GM11168 (cell line): ENCODE data around the gene RGN.
"Not testable (repeated sequence)": the region's sequence is repeated elsewhere in the genome, so short reads cannot be mapped to it uniquely, and the experiment has no call there.

Experiments
- in situ Hi-C: fragments of 300-500 bp; cut with MboI; formaldehyde crosslinking; loops from one replicate; pipeline ENCODE4 v1.12.0; 2022; ENCODE audit warnings: low sequenced_read_pairs; ENCODE audit not compliant: unreplicated experiment

The RGN gene

DNA sequence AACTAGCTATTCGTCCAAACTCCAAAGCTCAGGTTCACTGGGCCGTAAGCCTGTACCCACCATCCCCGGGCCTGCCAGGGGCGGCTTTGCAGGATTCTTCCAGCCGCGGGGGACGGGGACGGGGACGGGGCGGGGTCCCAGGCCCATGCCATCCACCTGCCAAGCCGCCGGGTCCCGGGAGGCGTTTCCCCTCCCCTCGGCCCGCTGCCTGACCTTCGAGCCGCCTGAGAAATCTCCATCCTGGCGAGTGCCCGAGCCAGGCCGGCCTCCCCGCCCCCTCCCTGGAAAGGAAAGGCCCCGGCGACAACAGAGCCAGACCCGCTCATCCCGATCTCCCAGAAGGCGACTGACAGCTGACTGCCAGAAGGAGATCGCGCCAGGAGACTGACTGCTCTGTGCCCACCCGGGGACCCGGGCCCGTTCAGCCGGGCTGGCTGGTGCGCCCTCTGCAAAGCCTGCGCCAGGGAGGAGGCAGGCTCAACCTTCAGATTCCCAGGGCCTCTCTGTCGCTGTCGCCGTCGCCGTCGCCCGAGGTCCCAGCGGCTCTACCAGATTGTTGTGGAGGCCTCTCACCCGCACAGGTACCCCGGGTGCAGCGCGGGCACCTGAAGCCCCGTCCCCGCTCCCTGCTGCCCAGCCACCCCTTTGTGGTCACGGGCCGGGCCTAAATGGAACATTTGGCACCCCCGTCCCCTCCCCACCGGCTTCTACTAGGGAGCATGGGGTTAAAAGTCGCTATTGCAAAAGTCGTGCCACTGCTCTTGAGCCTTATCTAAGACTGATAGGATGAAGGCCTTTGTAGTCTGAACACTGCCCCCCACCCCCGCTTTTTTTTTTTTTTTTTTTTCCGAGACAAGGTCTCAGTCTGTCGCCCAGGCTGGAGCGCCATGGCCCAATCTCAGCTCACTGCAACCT, at the start of gene RGN:
Gene RGN (plus strand): TSS at position 315 of the 915 bp plus-strand sequence. CDS start 2,702 bp downstream, outside the sequence.
- in situ Hi-C loops: no loop called here

DNA sequence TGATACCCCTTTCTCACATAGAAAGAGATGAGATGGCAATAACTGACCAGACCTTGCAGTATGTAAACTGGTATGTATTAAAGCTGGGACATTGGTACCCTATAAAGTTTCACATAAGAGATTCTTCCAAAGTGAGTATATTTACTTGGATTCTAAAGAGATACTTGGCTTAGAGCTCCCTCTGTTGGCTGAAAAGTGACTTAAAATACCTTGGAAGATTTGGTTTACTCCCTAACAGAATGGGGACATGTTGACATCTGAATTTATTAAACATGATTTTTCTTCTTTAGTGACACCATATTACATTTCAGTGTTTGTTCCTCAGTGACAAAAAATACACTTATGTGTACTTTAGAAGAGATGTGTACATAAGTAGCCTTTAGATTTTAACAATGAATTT, 47.9 kb upstream of the RGN start:
- in situ Hi-C loops: no loop called here

DNA sequence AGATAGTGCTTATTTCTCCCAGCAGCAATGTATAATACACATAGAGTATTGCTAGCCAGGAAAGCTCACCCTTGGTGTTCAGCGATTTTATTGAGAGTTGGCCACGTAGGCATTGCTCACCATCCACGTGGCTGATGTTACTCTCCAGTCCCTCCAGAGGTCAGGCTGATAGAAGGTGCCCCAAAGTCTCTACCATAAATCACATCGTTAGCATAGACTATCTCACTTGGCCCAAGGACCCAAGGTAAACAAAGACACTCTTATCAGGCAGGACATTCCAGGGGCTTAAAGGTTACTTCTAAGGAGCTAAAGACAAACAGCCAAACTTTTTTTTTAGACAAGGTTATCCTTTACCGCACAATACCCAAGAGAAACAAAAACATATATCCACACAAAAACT, 30.3 kb upstream of the RGN start:
- in situ Hi-C loops: no loop called here

DNA sequence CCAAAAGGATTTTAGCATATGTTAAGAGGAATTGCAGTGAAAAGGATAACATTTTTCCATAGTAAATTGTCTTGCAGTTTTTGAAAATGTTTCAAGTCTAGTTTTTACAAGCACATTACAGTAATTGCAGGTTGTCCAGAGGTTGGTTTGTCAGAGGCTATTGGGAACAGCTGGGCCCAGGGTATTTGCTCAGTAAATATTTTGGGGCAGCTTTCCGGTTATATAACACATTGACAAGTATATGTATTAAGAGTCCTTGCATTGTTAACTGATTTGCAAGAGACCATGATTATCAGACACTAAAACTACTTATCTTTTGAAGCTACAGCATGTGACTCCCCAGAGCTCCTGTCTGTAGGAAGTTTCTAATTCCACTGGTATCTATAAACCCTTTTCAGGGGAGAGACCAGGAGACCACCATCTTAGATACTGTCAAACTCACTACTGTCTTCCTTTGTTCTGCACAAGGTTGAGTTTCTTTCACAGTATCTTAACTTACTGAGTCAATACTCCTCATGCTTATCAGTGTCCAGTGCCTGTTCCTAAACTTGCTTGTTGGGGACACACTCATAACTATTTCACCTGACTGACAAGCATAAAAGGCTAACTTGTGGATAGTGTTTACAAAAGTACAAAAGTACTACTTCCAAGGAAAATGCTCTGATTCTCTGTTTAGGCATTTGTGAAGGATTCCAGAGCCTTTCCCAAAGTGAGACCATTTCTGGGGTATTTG, 18.9 kb upstream of the RGN start:
- in situ Hi-C loops: no loop called here

DNA sequence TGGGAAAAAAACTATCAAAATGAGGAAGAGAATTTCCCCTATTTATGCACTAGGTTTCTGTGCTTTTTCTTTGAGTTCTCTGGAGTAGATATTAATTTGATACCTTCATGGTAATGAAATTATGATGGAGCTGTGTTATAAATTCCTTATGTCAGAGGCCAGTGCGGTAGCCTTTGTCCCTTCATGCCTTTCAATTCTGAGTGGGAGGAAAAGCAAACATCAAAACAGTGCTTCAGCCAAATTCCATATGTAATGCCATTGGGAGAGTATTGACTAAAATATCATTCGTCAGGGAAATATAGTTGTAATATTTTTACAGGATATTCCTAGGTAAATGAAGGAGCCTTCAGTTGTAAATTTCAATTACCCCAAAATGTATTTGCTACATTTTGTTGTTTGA, 17.5 kb upstream of the RGN start:
- in situ Hi-C loops: no loop called here

DNA sequence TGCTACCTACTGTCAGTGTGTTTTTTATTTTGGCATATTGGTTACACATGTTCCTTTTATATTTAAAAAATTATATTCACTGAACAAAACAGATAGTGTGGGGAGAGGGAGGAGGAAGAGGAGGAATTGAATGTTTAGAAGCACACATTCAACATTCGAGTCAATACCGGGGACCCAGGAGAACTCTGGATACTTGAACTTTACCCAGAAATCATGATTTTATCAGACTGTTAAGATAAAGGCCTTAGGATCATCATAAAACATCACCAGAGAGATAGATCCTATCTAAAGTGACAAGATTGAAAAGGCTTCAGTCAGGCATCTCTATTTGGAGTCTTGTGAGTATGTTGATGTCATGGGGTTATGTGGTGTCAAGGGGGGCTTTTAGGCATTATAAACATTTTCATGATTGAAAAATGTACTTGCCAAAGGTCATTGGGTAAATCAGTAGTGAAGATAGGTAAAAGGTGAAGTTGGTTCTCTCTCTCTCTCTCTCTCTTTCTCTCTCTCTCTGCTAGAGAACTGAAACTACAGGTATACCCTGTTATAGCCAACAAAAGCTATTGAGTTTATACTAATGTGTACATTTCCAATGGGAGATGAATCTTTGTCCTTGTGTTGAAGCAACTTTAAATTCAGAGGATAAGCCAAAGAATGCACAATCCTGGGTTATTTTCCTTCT, 16.9 kb upstream of the RGN start:
- in situ Hi-C loops: no loop called here

DNA sequence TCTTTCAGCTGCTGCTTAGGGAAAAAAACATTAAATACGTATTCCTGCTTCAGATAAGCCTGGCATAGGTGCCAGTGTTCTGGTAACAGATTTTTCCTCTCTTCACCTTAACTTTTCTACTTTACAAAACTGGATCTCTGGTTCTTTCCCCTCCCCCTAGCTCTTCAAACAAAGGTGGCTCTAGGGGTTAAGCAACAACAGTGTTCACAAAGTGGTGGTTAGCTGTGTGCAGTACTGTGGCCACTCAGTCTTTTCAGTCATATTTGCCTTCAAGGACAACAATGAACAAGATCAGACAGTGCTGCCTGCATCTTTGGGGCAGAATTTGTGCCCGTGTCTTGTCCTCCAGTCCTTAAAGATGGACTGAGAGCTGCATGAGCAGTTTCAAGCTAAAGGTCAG, 15.1 kb upstream of the RGN start:
- in situ Hi-C loops: no loop called here

DNA sequence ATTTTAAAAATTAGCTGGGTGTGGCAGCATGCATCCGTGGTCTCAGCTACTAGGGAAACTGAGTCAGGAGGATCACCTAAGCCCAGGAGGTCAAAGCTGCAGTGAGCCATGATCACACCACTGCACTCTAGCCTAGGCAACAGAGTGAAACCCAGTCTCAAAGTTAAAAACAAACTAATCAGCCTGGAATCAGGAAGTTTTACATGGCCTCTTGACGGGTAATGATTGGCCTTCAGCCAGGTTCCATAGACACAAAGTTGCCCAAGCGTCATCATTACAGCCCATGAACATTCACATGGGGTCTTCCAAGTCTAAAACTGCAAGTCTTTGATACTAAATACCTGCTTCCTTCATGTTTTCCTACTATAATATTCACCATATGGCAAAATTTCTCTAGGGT, 10.0 kb upstream of the RGN start:
- in situ Hi-C loops: no loop called here

DNA sequence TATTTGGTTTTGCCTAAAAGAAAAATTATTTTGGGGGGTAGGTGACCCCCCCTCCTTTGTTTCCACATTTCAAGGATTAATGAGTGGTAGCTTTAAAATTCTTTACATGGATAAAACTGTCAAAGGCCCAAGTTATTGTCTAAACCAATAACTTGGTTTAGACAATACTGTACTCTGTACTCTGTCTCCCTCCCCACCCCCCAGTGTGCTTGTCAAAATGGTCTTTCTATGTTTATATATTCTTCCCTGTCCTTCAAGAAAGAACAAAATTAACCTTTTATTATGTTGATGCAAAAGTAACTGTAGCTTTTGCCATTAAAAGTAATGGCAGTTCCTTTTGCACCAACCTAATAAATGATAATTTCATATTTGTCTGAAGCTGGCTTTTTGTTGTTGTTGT, 9.5 kb upstream of the RGN start:
- in situ Hi-C loops: no loop called here

DNA sequence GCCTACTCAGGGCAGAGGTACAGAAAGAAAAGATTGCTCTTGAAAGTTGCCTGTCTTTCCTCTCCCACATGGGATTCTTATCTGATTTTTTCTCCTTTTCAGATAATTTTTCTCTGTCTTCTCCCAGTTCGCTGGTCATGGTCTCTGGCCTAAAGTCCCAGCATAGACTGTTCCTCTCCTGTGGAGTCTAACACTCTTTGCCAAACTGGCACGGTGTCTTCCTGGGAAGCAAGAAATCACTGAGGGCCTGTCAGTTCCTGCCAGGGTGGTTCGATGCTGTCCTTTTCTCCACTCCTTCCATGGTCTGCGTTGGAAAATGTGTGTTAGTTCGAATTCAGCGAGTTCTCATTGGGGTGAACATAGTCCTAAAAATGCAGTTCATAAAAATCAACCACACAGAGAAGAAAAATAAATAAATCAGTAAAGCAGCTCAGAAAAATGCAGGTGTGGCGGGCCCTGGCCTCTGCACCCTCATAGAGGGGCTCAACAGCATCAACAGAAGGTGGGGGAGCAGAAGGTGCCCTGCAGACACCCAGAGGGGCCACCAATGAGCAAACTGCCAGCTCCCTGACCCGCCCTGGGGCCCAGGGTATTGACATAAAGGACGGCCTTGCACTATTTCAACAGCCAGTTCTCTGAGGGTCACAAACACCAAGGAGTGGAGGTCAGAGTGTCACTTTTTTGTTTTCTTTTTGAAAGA, 2.1 kb downstream of the RGN start:
- in situ Hi-C loops: no loop called here

DNA sequence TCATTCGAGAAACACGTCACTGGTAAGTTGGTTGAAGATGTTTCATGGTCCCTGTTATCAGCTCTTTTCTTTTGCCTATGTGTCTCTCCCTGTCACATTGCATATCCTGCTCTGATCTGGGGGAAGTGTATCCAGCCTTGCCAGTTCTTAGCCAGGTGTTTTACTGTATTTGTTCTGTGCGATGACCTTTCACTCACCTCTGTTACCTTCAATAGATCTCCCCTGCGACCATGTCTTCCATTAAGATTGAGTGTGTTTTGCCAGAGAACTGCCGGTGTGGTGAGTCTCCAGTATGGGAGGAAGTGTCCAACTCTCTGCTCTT, 2.6 kb downstream of the RGN start:
- in situ Hi-C loops: no loop called here

DNA sequence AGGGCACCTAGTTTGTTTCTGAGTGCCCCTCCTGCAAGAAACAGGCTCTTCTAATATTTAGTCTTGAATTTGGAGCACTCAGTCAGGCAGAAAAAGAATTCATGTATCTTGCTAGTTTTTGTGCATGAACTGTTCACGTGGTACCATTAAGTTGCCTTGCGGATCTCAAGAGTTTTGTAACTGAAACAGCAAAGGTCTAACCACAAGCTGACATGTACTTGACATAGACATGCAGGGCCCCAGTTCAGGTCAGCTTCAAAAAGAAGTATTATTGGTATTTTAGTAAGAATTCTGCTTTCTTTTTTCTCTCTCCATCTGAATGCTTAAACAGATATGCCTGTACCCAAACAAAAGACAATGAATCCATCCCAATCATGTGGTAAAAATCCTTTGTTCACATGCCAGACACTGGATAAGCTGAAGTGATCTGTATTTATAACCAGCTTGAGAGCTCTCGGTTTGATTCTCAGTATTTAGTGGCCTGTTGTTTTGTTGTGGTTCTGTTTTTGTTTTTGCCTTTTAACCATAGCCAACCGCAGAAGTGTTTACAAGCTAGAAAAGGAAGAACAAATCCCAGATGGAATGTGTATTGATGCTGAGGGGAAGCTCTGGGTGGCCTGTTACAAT, 13.0 kb downstream of the RGN start:
- in situ Hi-C loops: no loop called here

DNA sequence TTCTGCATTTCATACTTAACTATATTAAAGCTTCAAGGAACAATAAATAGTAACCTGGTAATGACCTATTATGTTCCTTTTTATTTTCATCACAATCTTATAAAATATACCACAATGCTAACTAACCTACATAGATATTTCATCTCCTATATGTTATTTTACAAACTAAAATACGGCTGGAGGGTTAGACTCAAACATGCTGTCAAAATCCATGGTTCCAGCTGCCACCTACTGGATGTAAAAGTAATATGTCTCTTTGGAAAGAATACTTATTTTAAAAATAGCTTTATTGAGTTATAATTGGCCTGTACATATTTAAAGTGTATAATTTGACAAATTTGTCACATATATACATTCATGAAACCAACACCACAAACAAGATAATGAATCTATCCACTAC, 15.0 kb downstream of the RGN start:
- in situ Hi-C loops: no loop called here

DNA sequence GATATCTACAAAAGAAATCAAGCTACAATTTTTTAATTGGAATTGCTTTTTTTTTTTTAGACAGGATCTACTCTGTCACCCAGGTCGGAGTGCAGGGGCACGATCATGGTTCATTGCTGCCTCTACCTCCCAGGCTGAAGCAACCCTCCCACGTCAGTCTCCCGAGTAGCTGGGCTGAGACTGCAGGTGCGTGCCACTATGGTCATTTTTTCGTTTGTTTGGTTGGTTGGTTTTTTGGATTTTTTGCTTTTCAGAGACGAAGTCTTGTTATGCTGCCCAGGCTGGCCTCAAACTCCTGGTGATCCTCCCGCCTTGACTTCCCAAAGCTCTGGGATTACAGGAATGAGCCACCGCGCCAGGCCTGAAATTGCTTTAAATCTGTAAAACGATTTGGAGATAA, 15.6 kb downstream of the RGN start:
- in situ Hi-C loops: no loop called here

DNA sequence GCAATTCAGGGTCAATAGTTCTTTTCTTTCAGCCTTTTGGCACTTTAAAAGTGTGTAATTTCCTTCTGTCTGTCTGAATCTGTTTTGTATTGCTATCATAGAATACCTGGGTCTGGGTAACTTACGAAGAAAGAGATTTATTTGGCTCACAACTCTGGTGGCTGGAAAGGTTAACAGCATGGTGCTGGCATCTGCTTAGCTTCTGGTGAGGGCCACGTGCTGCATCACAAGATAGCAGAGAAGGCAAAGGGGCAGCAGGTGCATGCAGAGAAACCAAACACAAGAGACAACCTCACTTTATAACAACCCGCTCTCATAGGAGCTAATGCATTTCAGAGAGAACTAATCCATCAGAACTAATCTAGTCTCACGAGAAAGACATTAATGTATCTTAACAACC, 18.8 kb downstream of the RGN start:
- in situ Hi-C loops: no loop called here

DNA sequence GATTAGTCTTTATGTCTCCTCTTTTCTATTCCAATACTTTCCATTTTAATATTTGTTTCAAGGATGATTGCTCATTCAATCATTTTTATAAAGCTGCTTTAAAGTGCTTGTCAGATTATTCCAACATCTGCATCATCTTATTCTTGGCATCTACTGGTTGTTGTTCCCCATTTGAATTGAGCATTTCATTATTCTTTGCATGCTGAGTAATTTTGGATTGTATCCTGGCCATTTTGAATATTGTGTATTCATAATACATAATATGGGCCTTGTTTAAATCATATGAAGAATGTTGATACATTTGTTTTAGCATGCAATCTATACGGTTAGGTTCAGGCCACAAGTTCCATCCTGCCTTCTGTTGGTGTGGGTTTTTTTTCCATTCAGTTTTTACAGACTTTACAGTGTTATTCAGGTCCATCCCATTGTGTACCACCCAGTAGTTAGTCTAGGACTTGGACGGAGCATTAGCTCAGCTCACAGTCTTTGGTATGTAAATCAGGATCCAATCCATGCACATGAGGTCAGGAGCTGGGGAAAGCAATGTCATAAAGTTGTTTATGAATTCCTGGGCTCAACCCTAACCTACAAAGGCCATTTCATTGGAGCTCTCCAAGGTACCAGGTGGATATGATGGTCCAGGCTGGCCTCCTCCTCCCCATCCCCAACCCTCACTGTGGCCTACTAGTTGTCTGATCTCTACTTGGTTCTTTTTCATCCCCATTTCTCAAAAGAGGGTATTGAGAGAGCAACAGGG, 20.3 kb downstream of the RGN start:
- in situ Hi-C loops: no loop called here

DNA sequence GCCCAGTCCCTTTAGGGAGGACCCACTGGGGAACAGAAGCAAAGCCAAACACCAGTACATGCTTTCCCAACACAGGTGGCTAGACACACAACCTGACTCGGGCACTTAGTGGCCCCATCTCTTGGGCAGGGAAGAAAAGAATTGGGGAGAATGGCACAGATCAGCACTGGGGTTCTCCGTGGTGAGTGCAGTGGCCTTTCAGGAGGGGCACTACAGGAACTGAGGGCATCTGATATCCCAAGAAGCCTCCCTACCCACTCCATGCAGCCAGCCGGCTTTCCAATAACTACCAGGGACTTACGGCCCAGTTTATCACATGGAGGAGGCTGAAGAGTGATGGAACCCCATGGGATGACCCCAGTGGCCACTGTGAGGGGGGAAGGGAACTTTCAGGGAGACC, 23.0 kb downstream of the RGN start:
- in situ Hi-C loops: no loop called here

DNA sequence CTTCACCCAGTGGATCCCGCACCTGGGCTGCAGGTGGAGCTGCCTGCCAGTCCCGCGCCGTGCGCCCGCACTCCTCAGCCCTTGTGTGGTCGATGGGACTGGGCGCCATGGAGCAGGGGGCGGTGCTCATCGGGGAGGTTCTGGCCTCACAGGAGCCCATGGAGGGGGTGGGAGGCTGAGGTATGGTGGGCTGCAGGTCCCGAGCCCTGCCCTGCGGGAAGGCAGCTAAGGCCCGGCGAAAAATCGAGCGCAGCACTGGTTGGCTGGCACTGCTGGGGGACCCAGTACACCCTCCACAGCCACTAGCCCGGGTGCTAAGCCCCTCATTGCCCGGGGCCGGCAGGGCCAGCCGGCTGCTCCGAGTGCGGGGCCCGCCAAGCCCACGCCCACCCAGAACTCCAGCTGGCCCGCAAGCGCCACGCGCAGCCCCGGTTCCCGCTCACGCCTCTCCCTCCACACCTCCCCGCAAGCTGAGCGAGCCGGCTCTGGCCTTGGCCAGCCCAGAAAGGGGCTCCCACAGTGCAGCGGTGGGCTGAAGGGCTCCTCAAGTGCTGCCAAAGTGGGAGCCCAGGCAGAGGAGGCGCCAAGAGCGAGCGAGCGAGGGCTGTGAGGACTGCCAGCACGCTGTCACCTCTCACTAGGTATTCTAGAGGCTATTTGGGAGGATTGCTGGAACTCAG, 32.8 kb downstream of the RGN start:
- in situ Hi-C loops: not testable (repeated sequence)
